GM19452 (cell line): ENCODE measurements around the gene RABEP2.
"Not testable (repeated sequence)": the region's sequence is repeated elsewhere in the genome, so short reads cannot be mapped to it uniquely, and the experiment has no call there.

Experiments
- ATAC-seq: cut with Tn5 transposase; IDR thresholded peaks from one replicate; pipeline ENCODE4 v1.9.1; 2021; ENCODE audit not compliant: unreplicated experiment

Gene RABEP2

GRCh38 chr16:28879841-28880588 is 45.0 kb downstream of the RABEP2 start:
- peak; percentile 86 for ATAC-seq

DNA sequence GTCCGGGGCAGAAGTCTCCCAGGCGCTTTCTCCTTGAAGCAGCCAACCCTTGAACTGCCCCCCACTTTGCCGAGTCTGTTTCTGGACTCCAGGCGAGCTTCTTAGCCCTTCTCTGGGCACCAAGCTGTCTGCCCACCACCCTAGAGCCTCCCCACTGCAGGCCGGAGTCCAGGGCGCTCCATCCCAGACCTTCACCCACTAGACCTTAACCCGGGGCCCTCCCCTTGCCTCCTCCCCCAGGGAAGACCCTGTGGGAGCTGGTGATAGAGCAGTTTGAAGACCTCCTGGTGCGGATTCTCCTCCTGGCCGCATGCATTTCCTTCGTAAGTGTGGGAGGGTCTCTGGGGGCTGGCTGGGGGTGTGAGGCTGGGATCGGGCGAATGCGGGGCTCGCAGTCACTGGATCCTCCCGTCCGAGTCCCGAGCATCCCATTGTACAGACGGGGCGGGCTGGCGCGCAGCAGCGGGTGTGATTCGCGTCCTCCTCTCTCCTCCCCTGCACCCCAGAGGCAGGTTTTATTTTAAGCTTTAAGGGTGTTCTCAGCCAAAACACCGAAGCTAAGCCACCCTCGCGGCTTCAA is 45.7 kb downstream of the RABEP2 start:
- ATAC-seq, result peak; percentile 19

DNA sequence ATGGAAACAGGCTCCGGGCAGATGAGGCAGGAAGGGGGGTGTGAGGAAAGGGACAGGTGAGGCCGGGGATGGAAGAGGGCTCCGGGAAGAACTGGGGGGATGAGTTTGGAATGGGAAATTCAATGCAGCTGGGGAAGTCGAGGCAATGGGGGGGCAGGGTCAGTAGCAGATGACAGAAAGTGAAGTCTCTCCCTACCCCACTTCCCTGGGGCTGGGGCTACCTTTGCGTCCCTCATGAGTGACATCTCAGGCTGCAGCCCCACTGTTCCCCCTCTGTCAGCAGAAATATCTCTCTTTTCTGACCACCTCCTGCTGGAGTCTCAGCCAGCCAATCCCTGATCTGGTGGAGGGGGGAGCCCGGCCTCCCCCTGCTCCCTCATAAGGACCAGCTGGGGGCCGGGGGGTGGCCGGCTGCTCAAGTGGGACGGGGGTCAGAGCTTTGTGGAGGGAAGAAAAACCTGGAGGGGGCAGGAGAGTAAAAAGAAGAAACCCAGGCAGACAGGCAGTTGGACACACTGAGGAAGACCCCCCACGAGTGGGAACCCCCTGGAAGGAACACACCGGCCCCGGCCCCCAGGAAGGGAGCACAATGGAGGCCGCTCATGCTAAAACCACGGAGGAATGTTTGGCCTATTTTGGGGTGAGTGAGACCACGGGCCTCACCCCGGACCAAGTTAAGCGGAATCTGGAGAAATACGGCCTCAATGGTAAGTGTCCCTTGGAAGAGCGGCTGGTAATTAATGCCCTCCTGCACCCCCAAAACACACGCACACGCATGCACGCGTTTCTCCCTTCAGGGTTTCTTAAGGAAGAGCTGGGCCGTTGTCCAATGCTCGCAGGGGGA is 46.7 kb downstream of the RABEP2 start, which contains the start of gene ATP2A1:
TSS of gene ATP2A1 (plus strand) at position 406 of the 844 bp plus-strand sequence. CDS start at position 590, 184 bp downstream.
- ATAC-seq, result no peak

DNA sequence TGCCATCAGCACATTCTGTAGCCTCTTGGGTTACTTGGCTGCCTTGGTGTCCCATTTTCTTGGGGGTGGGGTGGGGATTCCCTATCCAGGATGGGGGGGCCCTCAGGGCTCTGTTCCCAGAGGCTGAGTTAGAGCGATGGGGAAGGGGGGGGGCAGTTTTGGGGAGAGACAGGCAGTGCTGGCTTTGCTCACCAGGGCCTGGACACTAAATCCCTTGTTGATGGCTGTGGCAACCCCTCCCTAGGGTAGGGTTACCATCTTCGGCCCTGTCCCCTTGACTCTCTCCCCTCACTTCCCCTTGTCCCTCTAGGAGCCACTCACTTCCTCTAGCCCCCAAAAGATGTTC is 47.4 kb downstream of the RABEP2 start:
- ATAC-seq, result no peak

GRCh38 chr16:28876973-28877654 is 47.9 kb downstream of the RABEP2 start:
- ATAC-seq, result no peak

- ATAC-seq, result no peak
Observed at GRCh38 chr16:28876019-28876659, 48.9 kb downstream of the RABEP2 start.

DNA sequence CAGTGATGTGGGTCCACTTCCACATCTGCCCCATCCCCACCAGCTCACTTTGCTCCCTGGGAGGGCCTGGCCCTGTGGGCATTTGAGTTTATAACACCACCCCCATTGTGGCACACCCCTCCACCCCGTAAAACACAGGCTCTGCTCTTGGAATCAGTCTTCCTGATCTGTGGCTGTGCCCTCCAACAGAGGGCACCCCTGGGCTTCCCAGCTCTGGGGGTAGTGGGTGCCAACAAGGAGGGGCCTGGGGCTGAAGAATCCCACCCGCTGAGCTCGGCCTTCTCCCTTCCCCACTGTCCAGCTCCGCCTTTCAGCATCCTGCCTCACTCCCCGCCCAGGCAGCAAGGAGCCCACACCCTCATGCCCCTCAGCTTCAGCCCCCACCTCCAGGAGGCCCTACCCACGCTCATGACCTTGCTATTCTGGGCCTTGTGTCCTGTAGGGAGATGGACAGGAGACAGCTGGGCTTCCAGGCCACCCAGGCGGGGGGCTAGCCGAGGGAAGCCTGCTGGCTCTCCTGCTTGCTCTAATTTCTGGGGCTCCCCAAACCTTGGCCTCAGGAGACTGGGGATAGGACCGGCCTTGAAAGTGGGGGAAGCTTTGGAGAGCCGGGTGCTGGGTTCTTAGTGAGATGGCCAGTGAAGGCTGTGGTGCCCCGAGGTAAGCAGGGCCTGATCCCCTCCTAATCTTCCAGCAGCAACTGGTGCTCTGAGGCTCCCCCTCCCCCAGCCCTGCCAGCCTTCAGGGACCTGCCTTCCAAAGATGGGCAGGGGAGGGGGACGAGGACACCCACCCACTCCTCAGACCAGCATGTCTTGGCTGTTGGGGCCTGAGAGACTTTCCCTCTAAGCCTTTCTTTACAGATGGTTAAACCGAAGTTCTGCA is 49.7 kb downstream of the RABEP2 start:
- ATAC-seq, result no peak

DNA sequence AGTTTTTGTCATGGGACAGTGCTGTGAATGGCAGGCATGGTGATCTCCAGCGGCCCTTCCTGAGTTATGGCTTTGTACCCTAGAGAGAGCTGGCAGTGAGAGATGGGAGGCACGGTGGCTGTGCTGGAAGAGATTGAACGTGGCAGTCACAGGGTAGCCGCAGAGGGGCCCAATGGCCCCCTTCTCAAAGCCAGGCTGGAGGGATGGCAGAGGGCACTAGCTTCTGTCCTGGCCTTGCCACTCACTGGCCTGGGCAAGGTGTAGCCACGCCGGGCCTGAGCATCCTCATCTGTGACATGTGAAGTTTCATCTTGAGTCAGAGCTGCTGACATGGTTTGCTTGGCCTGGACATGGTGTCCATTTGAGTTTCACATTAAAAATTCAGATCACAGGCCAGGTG is 50.6 kb downstream of the RABEP2 start:
- no peak for ATAC-seq

- no peak for ATAC-seq
Observed at GRCh38 chr16:28873543-28874201, 51.4 kb downstream of the RABEP2 start.

DNA sequence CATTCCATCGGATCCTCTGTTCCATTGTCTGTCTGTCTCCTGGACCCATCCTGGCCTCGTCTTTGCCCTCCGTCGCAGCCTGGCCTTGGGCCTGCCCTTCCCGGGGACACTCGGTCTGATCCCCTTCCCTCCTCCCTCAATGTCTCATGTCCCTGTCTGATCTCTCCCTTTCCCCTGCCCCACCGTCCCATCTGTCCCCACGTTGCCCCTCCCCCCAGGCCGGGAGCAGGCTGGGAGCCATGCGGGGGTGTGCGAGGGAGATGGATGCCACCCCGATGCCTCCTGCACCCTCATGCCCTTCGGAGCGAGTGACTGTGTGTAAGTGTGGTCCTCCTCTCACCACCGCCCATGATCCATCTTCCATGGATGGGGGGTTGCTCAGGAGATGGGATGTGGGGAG is 52.1 kb downstream of the RABEP2 start:
- ATAC-seq, result no peak

DNA sequence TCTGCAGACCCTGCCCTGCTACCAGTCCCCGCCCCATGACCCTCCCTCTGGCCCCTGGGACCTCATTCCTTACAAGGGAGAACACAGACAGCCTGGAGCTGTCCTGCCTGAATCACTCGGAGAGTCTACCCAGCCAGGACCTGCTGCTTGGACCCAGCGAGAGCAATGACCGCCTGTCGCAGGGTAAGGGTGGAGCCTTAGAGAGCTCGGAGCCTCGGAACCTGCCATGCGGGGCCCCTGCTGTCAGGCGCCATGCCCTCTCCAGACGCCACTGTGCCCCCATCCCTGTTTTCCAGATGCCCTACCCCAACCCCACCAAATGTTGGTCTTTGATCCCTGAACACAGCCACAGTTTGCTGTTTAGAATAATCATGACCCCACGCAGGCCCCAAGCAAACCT is 55.8 kb downstream of the RABEP2 start:
- ATAC-seq, result no peak

DNA sequence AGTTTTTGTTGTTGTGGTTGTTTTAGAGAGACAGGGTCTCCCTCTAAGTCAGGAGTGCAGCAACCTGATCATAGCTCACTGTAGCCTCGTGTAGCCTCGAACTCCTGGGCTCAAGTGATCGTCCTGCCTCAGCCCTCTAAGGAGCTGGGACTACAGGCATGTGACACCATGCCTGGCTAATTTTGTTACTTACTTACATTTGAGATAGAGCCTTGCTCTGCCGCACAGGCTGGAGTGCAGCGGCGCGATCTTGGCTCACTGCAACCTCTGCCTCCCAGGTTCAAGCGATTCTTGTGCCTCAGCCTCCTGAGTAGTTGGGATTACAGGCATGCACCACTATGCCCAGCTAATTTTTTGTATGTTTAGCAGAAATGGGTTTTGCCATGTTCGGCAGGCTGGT is 57.4 kb downstream of the RABEP2 start:
- not testable (repeated sequence) for ATAC-seq

GRCh38 chr16:28867241-28867640 is 57.8 kb downstream of the RABEP2 start:
- no peak for ATAC-seq

- no peak for ATAC-seq
Observed at GRCh38 chr16:28866454-28866804, 58.6 kb downstream of the RABEP2 start.

GRCh38 chr16:28865722-28866453 is 59.1 kb downstream of the RABEP2 start:
- no peak for ATAC-seq

DNA sequence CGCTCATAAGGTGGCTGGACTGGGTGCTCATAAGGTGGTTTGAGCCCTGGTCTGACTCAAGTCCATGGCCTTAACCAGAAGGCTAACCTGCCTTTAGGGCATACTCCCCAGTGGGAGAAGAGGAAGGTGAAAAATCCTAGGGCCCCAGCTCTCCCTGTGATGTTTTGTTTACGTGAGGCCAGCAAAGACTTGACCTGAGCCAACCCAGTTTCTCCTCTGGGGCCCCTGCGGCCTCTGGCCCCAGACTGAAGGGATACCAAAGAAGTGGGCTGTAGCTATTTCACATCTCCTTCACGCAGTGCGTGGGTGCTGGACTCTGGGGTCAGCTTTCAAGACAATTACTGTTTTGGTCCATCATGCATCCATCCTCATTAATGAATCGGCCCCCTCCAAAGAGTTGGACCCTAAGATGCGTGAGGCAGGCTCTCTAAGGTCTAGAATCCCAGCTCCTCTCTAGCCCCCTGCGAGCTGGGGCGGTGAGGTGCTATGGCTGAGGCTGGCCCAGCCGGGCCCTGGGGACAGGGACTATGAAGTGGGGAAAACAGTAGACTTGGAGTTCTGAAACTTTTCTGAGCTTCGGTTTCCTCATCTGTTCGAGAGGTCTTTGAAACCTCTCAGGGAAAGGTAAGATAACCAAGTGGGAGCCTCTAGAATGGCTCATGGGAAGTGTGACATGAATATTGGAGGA is 59.9 kb downstream of the RABEP2 start:
- ATAC-seq, result no peak

DNA sequence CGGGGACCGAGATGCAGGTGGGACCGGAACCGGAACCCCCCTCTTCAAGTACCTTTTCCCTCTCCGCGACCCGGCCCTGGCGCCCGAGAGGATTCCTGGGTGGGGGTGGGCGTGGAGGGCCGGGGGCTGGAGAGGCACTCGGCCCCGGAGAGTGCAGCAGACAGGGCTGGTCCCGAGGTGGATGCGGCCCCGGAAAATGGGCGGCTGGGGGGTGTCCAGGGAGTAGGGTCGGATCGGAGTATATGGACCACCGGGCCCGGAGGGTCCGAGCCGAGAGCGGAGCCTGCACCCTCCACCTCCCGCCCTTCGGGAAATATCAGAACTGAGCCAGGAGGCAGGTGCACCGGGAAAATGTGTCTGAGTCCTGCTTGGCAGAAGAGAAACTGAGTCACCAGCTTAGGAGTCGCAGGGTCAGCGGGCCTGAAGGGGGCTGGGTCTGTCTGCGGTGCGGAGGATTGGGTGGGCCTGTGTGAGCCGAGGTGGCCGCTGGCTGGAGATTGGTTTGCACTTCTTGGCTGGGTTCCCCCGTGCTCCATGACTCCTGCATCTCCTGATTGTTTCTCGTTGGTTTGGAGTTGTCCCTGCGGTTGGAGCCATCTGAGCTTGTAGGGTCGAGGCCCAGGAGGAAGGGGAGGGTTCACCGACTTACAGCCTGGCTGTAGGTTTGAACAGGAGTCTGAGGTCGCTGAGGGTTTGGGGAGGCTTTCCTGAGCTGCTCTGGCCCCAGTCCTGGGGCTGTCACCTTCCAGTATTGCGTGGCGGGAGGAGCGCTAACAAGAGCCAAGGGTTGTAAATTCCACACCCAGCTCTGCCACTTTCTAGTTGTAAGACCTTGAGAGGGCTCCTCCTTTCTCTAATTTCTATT is 60.9 kb downstream of the RABEP2 start:
- ATAC-seq, result no peak
